Measurements from ENCODE around the gene TPM1.

The TPM1 gene

DNA sequence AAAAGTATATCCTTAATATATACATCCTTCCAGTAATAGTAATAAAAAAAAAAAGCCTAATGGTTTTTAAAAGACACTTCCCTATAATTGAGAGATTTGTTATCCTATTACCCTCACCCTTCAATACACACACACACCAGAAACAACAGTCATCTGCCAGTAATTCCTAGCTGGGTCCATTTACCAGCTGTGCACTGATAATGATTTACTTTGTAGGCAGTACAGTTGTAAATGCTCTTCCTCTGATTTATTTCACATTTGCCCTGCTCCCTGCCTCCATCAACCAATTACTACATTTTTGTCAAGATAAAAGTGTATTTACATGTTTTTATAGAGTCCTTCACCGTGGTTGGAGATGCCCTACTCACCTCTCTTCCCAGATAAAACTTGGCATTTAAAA lies 12.4 kb downstream of the TPM1 start:
- DNase-seq (ENCODE audit: low spot score) = no peak

DNA sequence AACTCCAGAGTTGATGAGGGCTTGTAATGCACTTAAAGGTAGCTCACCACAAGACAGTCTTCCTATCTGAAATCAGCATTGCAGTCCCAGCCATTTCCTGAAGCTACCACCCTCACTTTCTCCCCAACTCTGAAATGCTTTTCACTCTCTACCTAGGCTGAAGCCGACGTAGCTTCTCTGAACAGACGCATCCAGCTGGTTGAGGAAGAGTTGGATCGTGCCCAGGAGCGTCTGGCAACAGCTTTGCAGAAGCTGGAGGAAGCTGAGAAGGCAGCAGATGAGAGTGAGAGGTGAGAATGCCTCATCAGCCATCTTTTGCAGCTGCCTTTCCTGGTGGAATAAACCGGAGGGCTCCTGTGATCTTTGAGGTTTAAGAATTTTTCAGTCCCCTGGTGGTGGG lies 14.3 kb downstream of the TPM1 start:
- DNase-seq (ENCODE audit: low spot score) = no peak

- no peak for DNase-seq (ENCODE audit: low spot score)
Observed at GRCh38 chr15:63057468-63058345, 15.2 kb downstream of the TPM1 start.

DNA sequence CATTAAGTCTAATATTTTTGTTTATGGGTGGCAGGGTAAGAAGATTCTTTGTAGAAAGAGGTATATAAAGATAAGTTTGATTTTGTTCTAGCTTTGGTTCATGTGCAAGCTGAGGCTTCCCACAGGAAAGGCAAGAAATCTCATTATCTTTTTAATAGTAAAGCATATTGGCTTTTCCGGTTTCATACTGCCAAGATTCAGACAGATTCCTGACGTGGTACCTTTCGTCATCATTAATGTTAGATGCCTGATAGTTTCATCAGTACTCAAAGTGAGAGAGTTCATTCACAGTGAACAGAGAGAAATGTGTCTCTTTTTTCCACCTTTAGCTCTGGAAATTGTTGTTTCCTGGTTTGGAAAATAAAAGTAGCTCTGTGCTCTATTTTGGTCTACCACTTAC lies 16.5 kb downstream of the TPM1 start:
- DNase-seq (ENCODE audit: low spot score) = no peak

DNA sequence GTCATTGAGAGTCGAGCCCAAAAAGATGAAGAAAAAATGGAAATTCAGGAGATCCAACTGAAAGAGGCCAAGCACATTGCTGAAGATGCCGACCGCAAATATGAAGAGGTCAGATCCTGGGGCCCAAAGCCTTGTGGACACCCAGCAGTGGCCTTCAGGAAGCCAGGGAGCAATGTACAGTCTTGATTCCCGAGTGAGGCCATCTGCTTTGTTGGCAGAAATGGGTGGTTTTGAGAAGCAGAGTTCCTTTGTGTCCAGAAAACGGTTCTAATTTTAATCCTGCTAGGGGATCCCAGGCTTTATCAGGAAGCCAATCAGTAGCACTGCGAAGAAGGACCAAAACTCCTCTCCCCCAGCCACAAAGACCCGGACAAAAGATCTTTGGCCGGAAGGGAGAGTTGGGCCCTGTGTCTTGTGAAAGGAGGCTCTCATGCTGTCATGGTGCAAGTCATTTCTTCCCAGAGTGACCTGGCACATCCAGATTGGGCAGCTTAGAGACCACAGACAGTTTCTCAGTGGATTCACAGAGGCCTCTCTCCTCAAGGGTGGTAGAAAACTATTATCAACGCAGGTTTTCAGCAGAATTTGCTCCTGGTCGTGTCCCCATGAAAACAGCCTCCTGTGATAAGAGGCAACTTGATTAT lies 17.1 kb downstream of the TPM1 start:
- no peak for DNase-seq (ENCODE audit: low spot score)

DNA sequence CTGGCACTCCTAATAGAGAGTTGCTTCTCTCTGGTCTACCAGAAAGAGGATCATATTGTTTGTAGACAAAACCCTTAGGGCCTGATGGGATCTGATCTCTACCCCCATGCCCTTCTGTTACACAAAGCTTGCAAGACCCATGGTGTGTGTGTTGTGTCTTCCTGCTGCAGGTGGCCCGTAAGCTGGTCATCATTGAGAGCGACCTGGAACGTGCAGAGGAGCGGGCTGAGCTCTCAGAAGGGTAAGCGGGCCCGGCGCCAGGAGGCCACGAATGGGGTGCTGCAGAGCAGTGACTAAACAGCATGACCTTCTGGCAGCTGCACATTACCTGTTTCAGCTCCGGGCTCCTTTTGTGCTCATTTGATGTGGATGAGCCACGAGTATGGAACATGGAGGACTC lies 18.2 kb downstream of the TPM1 start:
- no peak for DNase-seq (ENCODE audit: low spot score)

- DNase-seq (ENCODE audit: low spot score) = no peak
Observed at GRCh38 chr15:63061975-63062374, 19.4 kb downstream of the TPM1 start.

DNA sequence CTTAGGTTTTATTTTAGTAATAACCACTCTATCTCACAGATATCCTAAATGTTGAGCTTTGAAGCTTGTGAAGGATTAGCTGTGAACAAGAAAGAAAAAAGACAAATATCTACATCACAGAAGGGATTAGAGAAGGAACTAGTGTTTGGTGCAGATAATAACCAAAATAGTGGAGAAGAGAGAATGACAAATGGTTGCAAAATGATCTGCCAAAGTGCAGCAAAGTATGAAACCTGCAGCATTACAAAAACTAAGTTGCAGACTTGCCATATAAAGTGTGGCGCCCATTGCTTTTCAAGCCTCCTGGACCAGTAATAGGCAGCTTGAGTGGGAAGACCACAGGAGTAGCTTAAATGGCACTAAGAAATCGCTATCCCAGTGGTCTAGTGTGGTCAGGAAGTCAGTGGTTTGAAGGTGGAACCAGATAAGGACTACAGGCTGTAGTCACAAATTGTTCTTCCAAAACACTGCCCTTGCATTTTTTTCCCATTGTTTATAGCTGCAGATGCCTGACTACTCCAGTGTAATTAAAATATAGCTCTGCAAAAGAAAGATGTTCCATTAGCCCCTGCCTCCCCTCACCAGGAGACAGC lies 20.7 kb downstream of the TPM1 start:
- DNase-seq (ENCODE audit: low spot score) = no peak

DNA sequence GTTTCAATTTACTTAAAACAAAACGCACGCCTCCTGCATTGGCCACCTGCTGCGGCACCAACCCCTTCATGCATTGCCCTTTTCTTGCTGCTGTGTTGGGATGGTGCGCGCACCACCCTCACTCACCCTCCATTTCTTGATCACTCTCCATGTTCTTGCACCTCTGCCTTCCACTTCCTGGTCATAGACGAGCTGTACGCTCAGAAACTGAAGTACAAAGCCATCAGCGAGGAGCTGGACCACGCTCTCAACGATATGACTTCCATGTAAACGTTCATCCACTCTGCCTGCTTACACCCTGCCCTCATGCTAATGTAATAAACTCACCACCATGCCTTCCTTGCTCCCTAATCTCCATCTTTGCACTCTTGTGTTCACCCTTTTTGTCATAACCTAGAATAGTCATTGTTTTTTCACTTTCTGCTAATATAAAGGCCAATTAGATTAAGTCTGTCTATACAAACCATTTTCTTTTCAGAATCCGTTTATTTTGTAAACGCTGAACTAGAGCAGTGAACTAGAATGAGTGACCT lies 21.4 kb downstream of the TPM1 start:
- DNase-seq (ENCODE audit: low spot score) = no peak

DNA sequence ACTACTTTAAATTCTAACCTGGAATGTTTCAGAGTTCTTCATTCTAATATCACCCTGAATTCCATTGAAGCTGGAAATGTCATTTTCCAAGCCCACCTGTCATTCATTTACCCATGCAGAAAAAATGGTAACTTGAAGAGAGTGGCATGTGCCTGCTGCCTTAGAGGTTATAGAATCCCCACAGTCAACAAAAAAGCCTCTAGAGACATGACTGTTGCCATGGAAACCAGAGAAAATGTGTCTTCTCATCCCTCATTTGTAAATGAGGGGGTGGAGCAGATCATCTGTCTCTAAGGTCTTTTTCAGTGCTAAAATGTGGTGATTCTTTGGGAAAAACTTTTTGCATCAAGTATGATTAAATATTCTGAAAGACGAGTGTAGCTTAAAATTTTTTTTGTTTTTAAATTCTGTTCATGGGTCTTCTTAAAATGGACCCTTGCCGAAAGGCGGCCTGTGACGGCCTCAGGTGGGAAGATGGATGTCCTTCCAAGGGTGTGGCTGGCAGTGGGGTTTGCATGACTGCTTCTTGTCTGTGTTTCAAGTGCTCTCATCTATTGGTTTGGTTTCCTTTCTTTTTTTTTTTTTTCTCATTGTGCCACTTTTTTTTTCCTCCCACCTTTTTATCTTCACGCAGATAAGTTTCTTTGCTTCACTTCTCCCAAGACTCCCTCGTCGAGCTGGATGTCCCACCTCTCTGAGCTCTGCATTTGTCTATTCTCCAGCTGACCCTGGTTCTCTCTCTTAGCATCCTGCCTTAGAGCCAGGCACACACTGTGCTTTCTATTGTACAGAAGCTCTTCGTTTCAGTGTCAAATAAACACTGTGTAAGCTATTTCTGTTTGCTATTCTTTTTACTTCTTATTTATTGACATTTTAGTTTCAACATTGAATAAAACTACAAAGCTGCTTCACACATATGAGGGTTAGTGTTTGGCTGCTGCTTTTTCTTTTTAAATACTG lies 23.0 kb downstream of the TPM1 start:
- DNase-seq (ENCODE audit: low spot score) = no peak

DNA sequence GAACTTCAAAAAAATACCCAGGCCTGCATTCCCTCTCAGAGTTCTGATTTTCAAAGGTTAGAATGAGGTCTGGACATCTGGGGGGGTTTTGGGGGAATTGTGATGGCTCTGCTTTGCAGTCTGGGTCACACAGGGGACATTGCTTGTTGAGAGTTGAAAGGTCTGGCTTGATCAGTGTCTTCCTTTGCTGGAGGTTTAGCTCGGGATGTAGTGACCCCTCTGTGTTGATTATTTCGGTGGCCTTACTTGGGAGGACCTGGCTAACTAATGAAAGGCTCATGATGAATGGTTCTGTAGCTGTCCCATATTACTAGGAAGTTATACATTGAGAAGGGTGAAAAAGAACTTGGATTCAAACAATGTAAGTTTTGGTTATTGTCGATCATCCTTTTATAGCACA lies 23.7 kb downstream of the TPM1 start:
- no peak for DNase-seq (ENCODE audit: low spot score)

DNA sequence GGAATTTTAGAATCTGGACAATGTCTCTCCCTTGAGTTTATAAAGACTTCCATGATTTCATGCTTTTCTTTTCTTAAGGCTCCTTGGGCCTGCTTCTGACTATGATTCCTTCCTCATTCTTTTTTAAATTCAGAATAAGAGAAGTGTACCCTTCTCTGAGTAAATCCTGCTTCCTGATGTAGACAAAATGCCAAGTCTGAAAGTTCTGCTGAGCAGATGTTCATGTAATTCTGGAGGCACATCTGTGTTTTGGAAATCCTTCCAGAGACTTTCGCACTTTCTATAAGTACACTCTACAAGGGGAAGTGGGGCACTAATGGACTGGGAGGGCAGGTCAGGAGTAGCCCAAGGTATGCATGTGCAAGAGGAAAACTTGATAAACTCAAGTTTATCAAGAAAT lies 24.8 kb downstream of the TPM1 start:
- DNase-seq (ENCODE audit: low spot score) = no peak

DNA sequence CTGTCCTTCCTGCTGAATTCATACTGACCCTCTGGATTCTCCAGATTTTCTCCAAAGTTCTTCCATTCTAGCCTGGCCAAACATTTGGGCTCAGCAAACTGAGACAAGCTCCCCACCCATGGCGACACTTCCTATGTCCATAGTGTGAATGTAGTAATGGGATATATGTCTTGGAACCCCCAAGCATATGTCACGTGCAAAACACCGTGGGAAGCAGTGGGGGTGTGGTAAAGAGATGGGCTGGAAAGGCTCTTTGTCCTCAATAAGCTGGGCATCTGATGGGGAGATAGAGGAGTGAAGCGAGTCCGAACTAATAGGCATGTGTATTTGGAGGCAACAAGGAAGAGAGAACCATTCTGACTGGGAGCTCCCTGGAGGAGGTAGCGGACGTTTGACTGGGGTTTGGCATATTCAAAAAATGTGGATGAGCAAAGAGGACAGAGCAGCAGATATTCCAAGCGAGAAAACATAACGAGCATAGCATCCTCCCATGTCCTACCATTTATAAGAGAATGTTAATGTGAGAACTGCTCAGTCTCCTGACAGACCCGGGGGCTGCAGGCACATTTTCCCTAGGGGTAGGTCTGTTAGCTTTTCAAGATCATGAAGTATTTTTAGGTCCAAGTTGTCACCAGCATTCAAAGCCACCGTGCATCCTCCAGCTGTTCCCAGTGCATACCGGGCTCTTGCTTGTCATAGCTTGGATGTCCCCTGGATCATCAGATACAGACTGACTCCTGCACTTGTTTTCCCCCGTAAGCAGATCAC lies 25.6 kb downstream of the TPM1 start:
- DNase-seq (ENCODE audit: low spot score) = no peak

DNA sequence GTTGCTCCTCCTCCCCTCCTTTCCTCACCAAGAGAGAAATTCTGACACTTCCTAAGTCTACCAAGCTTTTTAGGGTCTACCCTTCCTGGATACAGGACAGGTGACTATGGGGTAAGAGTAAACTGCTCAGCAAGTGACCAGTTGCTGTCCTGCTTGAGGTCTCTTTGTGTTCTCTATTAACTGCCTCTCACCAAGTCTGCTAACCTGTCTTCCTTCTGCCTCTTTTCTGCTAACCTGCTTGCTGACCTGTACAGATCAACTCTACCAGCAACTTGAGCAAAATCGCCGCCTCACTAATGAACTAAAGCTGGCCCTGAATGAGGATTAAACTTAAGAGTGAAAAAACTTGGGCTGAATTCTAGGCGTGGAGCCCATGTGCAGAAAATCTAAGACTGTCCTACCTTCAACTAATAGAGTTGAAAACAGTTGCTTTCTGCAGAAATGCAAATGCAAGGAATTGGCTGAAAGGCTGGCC lies 27.1 kb downstream of the TPM1 start:
- DNase-seq (ENCODE audit: low spot score) = no peak

- no peak for DNase-seq (ENCODE audit: low spot score)
Observed at GRCh38 chr15:63070681-63071129, 28.2 kb downstream of the TPM1 start.

GRCh38 chr15:63071288-63071909 lies 28.9 kb downstream of the TPM1 start:
- no peak for DNase-seq (ENCODE audit: low spot score)

GRCh38 chr15:63072023-63072650 lies 29.6 kb downstream of the TPM1 start:
- no peak for DNase-seq (ENCODE audit: low spot score)

- no peak for DNase-seq (ENCODE audit: low spot score)
Observed at GRCh38 chr15:63072809-63073277, 30.3 kb downstream of the TPM1 start.

DNA sequence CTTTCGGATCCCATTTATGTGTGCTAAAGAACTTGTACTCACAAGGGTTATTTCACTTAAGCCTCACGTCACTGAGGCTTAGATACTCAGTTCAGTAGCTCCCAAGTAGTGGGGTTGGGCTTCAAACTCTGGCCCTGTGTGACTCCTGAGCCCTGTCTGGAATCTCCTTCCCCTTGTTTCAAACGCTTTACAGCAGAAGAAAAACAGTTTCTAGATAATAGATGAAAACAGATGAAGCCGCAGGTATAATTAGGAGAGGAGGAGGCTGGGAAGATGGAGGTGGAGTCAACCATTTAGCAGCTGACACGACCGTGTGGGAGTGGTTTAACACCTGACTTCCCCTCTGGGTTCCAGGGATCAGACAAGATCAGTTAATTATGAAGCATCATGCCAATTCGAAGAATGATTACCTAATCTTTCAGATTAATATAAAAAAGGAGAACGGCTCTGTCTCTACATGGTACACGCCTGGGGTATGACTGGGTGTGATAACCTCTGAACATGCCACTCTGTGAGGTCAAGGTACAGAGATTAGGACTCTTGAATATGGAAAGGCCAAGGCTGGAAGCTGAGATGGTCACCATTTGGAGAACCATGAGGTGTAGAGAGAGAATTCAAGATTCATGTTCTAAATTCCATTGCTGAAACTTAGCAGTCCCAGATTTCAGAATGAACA lies 31.1 kb downstream of the TPM1 start:
- no peak for DNase-seq (ENCODE audit: low spot score)

Data from CD4-positive, alpha-beta T cell treated with Interleukin-2 at 100 ng/mL for 4 hours (primary cell).